ENCODE data around the gene CCDC57. TPM values are rescaled to one million over a fixed set of nuclear protein-coding genes. Genes with fewer than 3 reads are reported as not detected.

Gene CCDC57
- total and polyA plus RNA-seq, 2 of the 8 experiments (the other 6 are each of a cell fraction or from before 2014, with no cell fraction given), result 8.4 to 12.9 TPM

- Histone ChIP-seq H3K79me1 (ENCODE audit: low read depth, low read length) (peaks cover 25% of the 10 kb centered on the region), H4K8ac (ENCODE audit: extremely low read depth, insufficient read depth, low read length) (no peak overlapping the region), H2AFZ (ENCODE audit: low read length) (no peak overlapping the region), H3K27me3 (replicated peaks in 1 of 4; ENCODE audit: control insufficient read depth in 3 of 4, extremely low read depth in 1 of 4, insufficient read depth in 3 of 4, low read length in 3 of 4) (no peaks in the 10 kb centered on the region), H3K14ac (ENCODE audit: insufficient read length) (no peak overlapping the region), H4K91ac (replicated peaks; ENCODE audit: insufficient read length, low read length) (no peak overlapping the region), H3K4me3 (ENCODE audit: extremely low read depth in 1 of 4, insufficient read depth in 2 of 4, low read depth in 3 of 4, low read length in 4 of 4) (no peak overlapping the region), H3K9ac (replicated peaks in 1 of 4; ENCODE audit: extremely low read depth in 1 of 4, low read depth in 3 of 4, low read length in 3 of 4) (no peak overlapping the region), H3K18ac (ENCODE audit: extremely low read depth, low read length) (no peak overlapping the region), H2BK120ac (replicated peaks; ENCODE audit: low read depth, low read length) (no peak overlapping the region), H4K5ac (ENCODE audit: insufficient read length, low read depth, low read length) (no peak overlapping the region), H3K79me2 (ENCODE audit: control insufficient read depth in 1 of 2, insufficient read depth in 2 of 2, low read length in 2 of 2) (peaks cover 0 to 28% of the 10 kb centered on the region in 2 experiments; a peak in 1 of 4 replicates), H3K9me3 (ENCODE audit: insufficient read depth in 2 of 2, low read depth in 1 of 2, low read length in 1 of 2) (no peaks in the 10 kb centered on the region; a peak in 1 of 4 replicates), H2BK20ac (ENCODE audit: low read length) (no peak overlapping the region), H2BK15ac (ENCODE audit: low read length) (no peak overlapping the region), H3K4ac (replicated peaks; ENCODE audit: insufficient read length, low read depth, low read length) (no peak overlapping the region), H3K23me2 (ENCODE audit: low read depth, low read length) (no peaks in the 10 kb centered on the region), H3K56ac (replicated peaks; ENCODE audit: insufficient read length, low read depth, low read length) (no peak overlapping the region), H3K23ac (ENCODE audit: insufficient read length) (no peak overlapping the region), H2AK5ac (ENCODE audit: low read depth, low read length) (no peak overlapping the region), H3K4me1 (replicated peaks in 1 of 4; ENCODE audit: control insufficient read depth in 3 of 4, insufficient read depth in 4 of 4, low read length in 3 of 4) (no peaks in the 10 kb centered on the region; a peak in 1 of 7 replicates), H2BK12ac (ENCODE audit: low read depth, low read length) (no peak overlapping the region), H4K20me1 (replicated peaks in 1 of 2; ENCODE audit: control insufficient read depth in 1 of 2, insufficient read depth in 2 of 2, low read length in 2 of 2) (peaks cover 48 to 53% of the 10 kb centered on the region in 2 experiments), H3K4me2 (ENCODE audit: insufficient read depth in 1 of 2, low read depth in 2 of 2, low read length in 2 of 2) (no peak overlapping the region), H3K36me3 (ENCODE audit: control insufficient read depth in 2 of 4, insufficient read depth in 4 of 4, low read length in 3 of 4) (peaks cover 51 to 98% (median 90%) of the 10 kb centered on the region in 4 experiments), H3K27ac (ENCODE audit: low read depth, low read length) (no peak overlapping the region), H2BK5ac (ENCODE audit: low read depth, low read length) (no peak overlapping the region)
- WGBS, 2 experiments (ENCODE audit: extremely low coverage in 1 of 2, insufficient coverage in 1 of 2, insufficient read length in 1 of 2, insufficient replicate concordance in 2 of 2, low coverage in 1 of 2, low lambda C conversion rate in 2 of 2, missing lambda C conversion rate in 1 of 2), result 90% methylated on average over 22 of the region's 22 CpGs; no CpG with 5 or more reads in 1 of the 2 experiments
- DNase-seq (ENCODE audit: low read depth in 1 of 2, low spot score in 2 of 2) (no peak), FAIRE-seq (no peak)
- CTCF ChIA-PET (ENCODE audit: partially characterized antibody), result interaction anchor here (0.7 to 0.8 kb wide), 2 partner anchors 12 to 114 kb away, joined by 3 read pairs; no protein-coding TSS in a partner anchor
- POLR2A ChIA-PET (ENCODE audit: partially characterized antibody), result interaction anchor here (1.2 to 1.3 kb wide), 2 partner anchors 11 to 19 kb away, joined by 3 to 4 read pairs; partner anchors contain the start of gene SLC16A3
- TF ChIP-seq CHD1 (IDR thresholded peaks at IDR 0.05; ENCODE audit: low read depth, low read length) (no peak), FOSL1 (IDR thresholded peaks at IDR 0.05; ENCODE audit: insufficient read depth, low read depth, low read length) (no peak), CTCF (IDR thresholded peaks at IDR 0.05; ENCODE audit: control extremely low read depth in 1 of 3, insufficient read depth in 1 of 3, low read depth in 1 of 3, low read length in 3 of 3) (no peak), CREB1 (IDR thresholded peaks at IDR 0.05) (no peak), E2F6 (IDR thresholded peaks at IDR 0.05) (no peak), BRCA1 (IDR thresholded peaks at IDR 0.05; ENCODE audit: low read depth, low read length) (no peak), TAF1 (IDR thresholded peaks at IDR 0.05; ENCODE audit: low read depth, low read length) (no peak), SRF (IDR thresholded peaks at IDR 0.05; ENCODE audit: low read depth, low read length) (no peak)
- TF ChIP-seq, protein P1, sequence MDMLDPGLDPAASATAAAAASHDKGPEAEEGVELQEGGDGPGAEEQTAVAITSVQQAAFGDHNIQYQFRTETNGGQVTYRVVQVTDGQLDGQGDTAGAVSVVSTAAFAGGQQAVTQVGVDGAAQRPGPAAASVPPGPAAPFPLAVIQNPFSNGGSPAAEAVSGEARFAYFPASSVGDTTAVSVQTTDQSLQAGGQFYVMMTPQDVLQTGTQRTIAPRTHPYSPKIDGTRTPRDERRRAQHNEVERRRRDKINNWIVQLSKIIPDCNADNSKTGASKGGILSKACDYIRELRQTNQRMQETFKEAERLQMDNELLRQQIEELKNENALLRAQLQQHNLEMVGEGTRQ (IDR thresholded peaks at IDR 0.05; ENCODE audit: low read length), result no peak
These were observed 34.7 kb upstream of the CCDC57 start for GRCh38 chr17:82247182-82247823.
